ENCODE data around the gene MYB. TPM values are rescaled to one million over a fixed set of nuclear protein-coding genes. Genes with fewer than 3 reads are reported as not detected.

Gene MYB
- total RNA-seq, 1 experiment from 2014 or later = 8.3 TPM

DNA sequence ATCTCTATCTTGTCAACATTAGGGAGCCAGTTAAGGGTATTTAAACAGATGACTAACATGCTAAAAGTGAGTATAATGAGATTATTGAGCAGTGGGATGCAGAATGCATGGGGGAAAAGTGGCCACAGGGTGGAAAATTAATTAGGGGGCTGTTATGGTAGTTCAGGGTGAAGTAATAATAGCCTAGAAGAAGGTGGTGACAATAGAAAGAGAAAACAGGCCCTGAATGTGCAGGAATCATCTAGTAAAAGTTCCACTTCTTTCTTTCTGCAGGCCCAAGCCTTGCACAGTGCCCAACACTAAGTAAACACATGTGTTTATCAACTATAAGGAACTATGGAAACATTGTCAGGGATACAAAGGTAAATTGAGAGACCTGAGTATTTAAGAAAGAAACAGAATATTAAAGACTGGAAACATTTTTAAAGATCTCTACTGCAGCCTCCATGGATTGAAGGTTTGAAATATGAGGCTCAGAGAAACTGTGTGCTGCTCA lies 7.1 kb upstream of the MYB start:
- intact Hi-C loops (cut with micrococcal nuclease; ENCODE audit: unreplicated experiment) = no loop called here
- TF ChIP-seq EZH2 (IDR thresholded peaks at IDR 0.05; ENCODE audit: borderline replicate concordance, low read depth, low read length, poor library complexity, severe bottlenecking) = no peak
- TF ChIP-seq, protein P1, sequence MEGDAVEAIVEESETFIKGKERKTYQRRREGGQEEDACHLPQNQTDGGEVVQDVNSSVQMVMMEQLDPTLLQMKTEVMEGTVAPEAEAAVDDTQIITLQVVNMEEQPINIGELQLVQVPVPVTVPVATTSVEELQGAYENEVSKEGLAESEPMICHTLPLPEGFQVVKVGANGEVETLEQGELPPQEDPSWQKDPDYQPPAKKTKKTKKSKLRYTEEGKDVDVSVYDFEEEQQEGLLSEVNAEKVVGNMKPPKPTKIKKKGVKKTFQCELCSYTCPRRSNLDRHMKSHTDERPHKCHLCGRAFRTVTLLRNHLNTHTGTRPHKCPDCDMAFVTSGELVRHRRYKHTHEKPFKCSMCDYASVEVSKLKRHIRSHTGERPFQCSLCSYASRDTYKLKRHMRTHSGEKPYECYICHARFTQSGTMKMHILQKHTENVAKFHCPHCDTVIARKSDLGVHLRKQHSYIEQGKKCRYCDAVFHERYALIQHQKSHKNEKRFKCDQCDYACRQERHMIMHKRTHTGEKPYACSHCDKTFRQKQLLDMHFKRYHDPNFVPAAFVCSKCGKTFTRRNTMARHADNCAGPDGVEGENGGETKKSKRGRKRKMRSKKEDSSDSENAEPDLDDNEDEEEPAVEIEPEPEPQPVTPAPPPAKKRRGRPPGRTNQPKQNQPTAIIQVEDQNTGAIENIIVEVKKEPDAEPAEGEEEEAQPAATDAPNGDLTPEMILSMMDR (conservative IDR thresholded peaks at IDR 0.05; ENCODE audit: low read depth, low read length) = no peak
- H3K4me3 ChIP-seq (ENCODE audit: low read depth, low read length, poor library complexity, severe bottlenecking) = no peak overlapping the region
- CTCF ChIA-PET = no interaction called here
- BruUV-seq (replicated peaks) = no TSS peak
- H3K4me1 ChIP-seq (ENCODE audit: insufficient read depth, low read length, poor library complexity, severe bottlenecking) = no peaks in the 10 kb centered on the region
- no peak for DNase-seq (ENCODE audit: low spot score)
- H3K9me3 ChIP-seq (ENCODE audit: low read depth, low read length, poor library complexity, severe bottlenecking) = no peaks in the 10 kb centered on the region
- POLR2A ChIA-PET (ENCODE audit: low non-redundant PET) = no interaction called here
- no peak overlapping the region for H3K27ac ChIP-seq (ENCODE audit: low read depth, low read length, poor library complexity, severe bottlenecking)
- no peaks in the 10 kb centered on the region for H3K36me3 ChIP-seq (ENCODE audit: insufficient read depth, low read length, poor library complexity, severe bottlenecking)
- H3K27me3 ChIP-seq (replicated peaks; ENCODE audit: insufficient read depth, low read depth, low read length, poor library complexity) = no peaks in the 10 kb centered on the region

DNA sequence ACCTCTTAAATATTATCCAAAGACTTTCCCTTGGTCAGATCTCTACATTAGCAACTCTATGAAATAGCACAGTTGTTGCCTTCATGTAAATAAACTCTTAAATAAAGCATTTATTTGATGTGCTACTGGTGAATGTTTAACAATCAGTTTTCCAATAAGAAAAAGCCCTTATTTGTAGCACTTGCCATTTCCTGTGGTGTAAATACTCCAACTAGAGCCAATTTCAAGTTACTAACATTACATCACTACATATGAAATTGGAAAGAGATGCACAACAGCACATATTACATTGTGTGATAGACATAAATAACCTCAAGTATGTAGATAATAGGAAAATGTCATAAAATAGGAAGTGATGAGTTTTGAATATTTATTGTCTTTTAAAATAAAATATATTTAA lies 5.0 kb upstream of the MYB start:
- H3K4me1 ChIP-seq (ENCODE audit: insufficient read depth, low read length, poor library complexity, severe bottlenecking) = no peaks in the 10 kb centered on the region
- no peaks in the 10 kb centered on the region for H3K27me3 ChIP-seq (replicated peaks; ENCODE audit: insufficient read depth, low read depth, low read length, poor library complexity)
- no peak overlapping the region for H3K4me3 ChIP-seq (ENCODE audit: low read depth, low read length, poor library complexity, severe bottlenecking)
- no peaks in the 10 kb centered on the region for H3K9me3 ChIP-seq (ENCODE audit: low read depth, low read length, poor library complexity, severe bottlenecking)
- intact Hi-C loops (cut with micrococcal nuclease; ENCODE audit: unreplicated experiment) = no loop called here
- POLR2A ChIA-PET (ENCODE audit: low non-redundant PET) = no interaction called here
- no peak overlapping the region for H3K27ac ChIP-seq (ENCODE audit: low read depth, low read length, poor library complexity, severe bottlenecking)
- CTCF ChIA-PET = no interaction called here
- TF ChIP-seq EZH2 (IDR thresholded peaks at IDR 0.05; ENCODE audit: borderline replicate concordance, low read depth, low read length, poor library complexity, severe bottlenecking) = no peak
- TF ChIP-seq, protein P1 (conservative IDR thresholded peaks at IDR 0.05; ENCODE audit: low read depth, low read length) = no peak
- no peaks in the 10 kb centered on the region for H3K36me3 ChIP-seq (ENCODE audit: insufficient read depth, low read length, poor library complexity, severe bottlenecking)
- DNase-seq (ENCODE audit: low spot score) = no peak
- no TSS peak for BruUV-seq (replicated peaks)

DNA sequence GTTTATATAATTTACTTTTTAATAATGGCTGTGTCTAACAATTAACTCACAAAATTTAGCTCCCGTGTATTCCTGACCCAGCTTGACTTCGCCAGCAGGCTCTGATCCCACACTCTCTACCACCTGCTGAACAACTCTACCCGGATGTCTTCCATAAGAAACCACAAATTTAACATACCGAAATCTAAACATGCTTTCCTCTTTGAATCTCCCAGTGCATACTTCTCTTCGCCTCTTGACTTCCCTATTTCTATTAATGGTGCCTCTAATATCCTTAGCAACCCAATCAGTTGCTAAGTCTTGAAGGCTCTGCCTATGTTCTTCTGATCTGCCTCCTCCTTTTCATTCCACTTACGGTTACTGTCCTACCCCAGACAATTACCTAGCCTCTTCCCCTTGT lies 4.6 kb upstream of the MYB start:
- Histone ChIP-seq H3K27ac (ENCODE audit: low read depth, low read length, poor library complexity, severe bottlenecking) (no peak overlapping the region), H3K4me3 (ENCODE audit: low read depth, low read length, poor library complexity, severe bottlenecking) (no peak overlapping the region), H3K4me1 (ENCODE audit: insufficient read depth, low read length, poor library complexity, severe bottlenecking) (no peaks in the 10 kb centered on the region), H3K9me3 (ENCODE audit: low read depth, low read length, poor library complexity, severe bottlenecking) (no peaks in the 10 kb centered on the region), H3K36me3 (ENCODE audit: insufficient read depth, low read length, poor library complexity, severe bottlenecking) (no peaks in the 10 kb centered on the region), H3K27me3 (replicated peaks; ENCODE audit: insufficient read depth, low read depth, low read length, poor library complexity) (no peaks in the 10 kb centered on the region)
- intact Hi-C loops (cut with micrococcal nuclease; ENCODE audit: unreplicated experiment) = no loop called here
- DNase-seq (ENCODE audit: low spot score) = no peak
- no TSS peak for BruUV-seq (replicated peaks)
- TF ChIP-seq EZH2 (IDR thresholded peaks at IDR 0.05; ENCODE audit: borderline replicate concordance, low read depth, low read length, poor library complexity, severe bottlenecking) = no peak
- TF ChIP-seq, protein P1 (conservative IDR thresholded peaks at IDR 0.05; ENCODE audit: low read depth, low read length) = no peak
- CTCF ChIA-PET = no interaction called here
- POLR2A ChIA-PET (ENCODE audit: low non-redundant PET) = no interaction called here
